GM12865 (cell line): Measurements from ENCODE around the gene FCGBP.

Experiments used
- DNase-seq: peaks from one replicate; pipeline ENCODE4 v3.0.0; 2010; ENCODE audit warnings: low read depth
- H3K4me3 ChIP-seq: 2 replicates; pipeline ENCODE4 v1.5.1; 2011; ENCODE audit warnings: mild to moderate bottlenecking, low read depth, low read length, control low read depth
- TF ChIP-seq, protein P1 (sequence below): IDR thresholded peaks from 2 replicates; pipeline ENCODE4 v1.5.1; 2011; ENCODE audit warnings: low read length, control low read depth, low read depth, inconsistent platforms; ENCODE audit not compliant: insufficient read depth; ENCODE audit errors: missing control alignments

Gene FCGBP

DNA sequence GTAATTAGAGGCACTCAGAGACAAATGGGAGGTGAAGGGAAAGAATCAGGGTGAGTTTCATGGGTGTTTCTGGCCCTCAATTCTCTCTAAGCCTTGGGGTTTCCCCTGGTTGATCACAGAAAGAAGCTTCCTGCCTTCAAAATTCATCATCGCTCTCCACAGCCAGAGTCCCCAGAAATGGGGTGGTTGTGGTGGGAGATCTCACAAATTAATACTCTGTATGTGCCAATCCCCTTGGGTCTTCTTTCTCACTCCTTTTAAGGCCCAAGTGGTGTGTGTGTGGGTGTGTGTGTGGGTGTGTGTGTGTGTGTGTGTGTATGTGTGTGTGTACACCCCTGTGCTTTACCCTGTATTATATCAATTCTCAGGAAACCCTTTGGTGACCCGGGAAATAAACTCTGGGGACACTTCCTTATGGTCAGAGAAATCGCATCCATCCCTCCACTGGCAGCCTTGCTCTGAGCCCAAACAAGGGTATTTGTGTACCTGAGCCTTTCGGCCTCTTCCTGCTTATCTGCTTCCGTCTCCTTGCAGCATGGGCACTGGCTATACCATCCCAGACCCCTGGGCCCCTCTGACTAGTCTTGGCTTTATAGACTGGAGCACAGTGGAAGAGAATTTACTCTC lies 2.8 kb upstream of the FCGBP start:
- peak; percentile 55 for DNase-seq
- TF ChIP-seq, protein P1, sequence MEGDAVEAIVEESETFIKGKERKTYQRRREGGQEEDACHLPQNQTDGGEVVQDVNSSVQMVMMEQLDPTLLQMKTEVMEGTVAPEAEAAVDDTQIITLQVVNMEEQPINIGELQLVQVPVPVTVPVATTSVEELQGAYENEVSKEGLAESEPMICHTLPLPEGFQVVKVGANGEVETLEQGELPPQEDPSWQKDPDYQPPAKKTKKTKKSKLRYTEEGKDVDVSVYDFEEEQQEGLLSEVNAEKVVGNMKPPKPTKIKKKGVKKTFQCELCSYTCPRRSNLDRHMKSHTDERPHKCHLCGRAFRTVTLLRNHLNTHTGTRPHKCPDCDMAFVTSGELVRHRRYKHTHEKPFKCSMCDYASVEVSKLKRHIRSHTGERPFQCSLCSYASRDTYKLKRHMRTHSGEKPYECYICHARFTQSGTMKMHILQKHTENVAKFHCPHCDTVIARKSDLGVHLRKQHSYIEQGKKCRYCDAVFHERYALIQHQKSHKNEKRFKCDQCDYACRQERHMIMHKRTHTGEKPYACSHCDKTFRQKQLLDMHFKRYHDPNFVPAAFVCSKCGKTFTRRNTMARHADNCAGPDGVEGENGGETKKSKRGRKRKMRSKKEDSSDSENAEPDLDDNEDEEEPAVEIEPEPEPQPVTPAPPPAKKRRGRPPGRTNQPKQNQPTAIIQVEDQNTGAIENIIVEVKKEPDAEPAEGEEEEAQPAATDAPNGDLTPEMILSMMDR: no peak

DNA sequence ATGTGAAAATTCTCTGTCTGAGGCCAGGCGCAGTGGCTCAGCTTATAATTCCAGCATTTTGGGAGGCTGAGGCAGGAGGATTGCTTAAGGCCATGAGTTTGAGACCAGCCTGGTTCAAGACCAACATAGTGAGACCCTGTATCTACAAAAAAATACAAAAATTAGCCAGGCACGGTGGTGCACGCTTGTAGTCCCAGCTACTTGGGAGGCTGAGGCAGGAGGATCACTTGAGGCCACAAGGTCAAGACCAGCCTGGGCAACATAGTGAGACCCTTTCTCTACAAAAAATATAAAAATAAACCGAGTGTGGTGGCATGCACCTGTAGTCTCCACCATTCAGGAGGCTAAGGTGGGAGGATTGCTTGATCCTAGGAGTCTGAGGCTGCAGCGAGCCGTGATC lies 2.2 kb upstream of the FCGBP start:
- H3K4me3 ChIP-seq: no peak overlapping the region

More for the DNA sequence above, 2.8 kb upstream of the FCGBP start:
- no peak overlapping the region for H3K4me3 ChIP-seq

DNA sequence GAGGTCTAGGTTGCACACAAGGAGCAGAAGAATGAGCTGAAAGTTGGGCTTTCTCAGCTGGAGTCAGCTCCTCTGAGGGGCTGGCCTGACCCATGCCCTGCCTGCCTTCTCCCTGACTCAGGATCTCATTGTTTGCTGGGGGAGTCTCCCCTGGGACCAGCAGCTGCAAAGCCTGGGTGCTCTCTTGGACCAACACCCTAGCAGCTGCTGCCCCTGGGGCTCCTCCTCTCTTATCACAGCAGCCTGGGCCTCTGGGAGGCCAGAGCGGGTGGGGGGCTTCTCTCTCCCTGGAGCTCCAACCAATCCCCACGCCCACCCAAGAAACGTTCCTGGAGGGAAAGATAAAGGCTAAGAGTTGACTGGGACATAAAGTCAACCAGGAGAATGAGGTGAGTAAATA lies 1.6 kb upstream of the FCGBP start:
- H3K4me3 ChIP-seq: no peak overlapping the region
- TF ChIP-seq, protein P1: no peak
- DNase-seq: no peak

More for the DNA sequence above, 2.2 kb upstream of the FCGBP start:
- TF ChIP-seq, protein P1: no peak
- no peak for DNase-seq

DNA sequence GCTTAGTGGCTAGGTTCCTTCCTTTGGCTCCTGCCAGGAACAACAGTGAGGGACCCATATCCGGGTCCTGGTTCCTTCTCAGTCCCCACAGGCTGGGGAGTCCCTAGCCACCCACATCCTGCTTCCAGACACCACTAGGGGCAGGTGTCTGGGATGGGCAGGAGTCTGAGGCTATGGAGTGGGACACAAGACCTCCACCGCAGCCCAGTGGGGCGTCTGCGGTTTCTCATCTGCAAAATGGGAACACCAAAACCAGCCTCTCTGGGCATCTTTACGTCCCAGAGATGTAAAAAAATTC lies 879 bp upstream of the FCGBP start:
- H3K4me3 ChIP-seq: no peak overlapping the region
- TF ChIP-seq, protein P1: peak; percentile 4
- DNase-seq: no peak

DNA sequence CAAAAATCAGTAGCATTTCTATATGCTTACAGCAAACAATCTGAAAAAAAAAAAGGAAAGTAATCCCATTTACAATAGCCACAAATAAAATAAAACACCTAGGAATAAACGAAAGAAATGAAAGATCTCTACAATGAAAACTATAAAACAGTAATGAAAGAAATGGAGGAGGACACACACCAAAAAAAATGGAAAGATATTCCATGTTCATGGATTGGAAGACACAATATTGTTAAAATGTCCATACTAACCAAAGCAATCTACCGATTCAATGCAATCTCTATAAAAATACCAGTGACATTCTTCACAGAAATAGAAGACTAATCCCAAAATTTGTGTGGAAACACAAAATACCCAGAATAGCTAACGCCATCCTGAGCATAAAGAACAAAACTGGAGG lies 4.7 kb downstream of the FCGBP start:
- no peak for DNase-seq
- H3K4me3 ChIP-seq: no peak overlapping the region
- TF ChIP-seq, protein P1: no peak

DNA sequence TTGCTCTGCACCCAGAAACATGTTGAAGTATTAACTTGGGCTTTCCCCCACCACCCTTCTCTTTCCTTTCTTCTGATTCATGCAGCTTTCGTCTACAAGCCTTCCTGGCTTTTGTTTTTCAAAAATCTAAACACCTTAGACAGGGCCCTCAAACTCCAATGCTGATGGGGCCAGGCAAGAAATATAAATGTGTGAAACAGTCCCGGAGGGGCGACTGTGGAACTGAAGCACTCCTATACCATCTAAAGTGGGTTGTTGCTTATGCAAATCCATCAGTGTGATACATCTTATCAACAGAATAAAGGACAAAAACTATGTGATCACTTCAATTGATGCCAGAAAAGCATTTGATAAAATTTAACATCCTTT lies 6.1 kb downstream of the FCGBP start:
- no peak overlapping the region for H3K4me3 ChIP-seq
- DNase-seq: no peak
- TF ChIP-seq, protein P1: no peak

DNA sequence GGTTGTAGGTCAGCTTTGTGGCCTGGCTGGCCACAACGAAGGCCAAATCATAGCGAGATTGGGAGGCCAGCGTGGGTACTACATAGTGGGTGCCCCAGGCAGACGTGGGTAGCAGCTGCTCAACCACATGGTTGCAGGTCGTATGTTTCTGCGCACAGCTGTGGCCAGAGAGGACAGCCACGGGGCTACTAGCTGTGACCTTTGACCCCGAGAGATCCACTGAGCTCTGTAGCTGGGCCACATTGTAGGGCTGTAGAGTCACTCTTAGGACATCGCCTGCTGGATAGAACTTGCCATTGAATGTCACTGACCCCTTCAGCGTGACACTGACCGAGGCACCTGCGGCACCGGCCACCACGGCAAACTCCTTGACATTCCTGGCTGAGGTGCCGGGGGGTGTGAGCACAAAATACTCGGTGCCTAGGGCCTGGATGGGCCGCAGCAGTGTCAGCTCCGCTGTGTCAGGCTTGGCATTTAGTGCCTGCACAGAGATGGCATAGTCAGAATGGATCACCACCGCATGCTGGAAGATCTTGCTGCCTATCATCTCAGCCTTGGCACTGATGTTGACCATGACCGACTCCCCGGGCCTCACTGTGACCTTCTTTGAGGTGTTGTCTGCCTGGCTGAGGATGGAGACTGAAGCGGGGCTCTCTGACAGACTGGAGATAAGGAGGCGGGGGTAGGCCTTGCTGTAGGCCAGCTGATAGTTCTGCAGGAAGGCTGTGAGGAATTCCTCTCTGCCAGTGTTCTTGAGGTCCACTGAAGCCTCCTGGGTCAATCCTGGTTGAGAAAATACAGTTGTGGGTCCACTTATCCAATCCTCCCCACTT lies 6.7 kb downstream of the FCGBP start:
- TF ChIP-seq, protein P1: no peak
- DNase-seq: no peak
- H3K4me3 ChIP-seq: no peak overlapping the region
